ENCODE measurements around the gene CDH4.

- TF ChIP-seq CREB1 (IDR thresholded peaks at IDR 0.05; ENCODE audit: low read depth): no peak
- TF ChIP-seq REST (IDR thresholded peaks at IDR 0.05; ENCODE audit: low read depth): no peak
- no peak for TF ChIP-seq MAX (IDR thresholded peaks at IDR 0.05)
- no peak for TF ChIP-seq EP300 (IDR thresholded peaks at IDR 0.05; ENCODE audit: borderline replicate concordance)
Observed at GRCh38 chr20:61661025-61661424, 409.0 kb downstream of the CDH4 start.

All from Ishikawa (cell line).